GM12878 (cell line): ENCODE data around the gene DMD. TPM values are rescaled to one million over a fixed set of nuclear protein-coding genes. Genes with fewer than 3 reads are reported as not detected.

Source experiments
- ATAC-seq: fragments of 200-7000 bp; cut with Tn5 transposase; 3 replicates; pipeline ENCODE4 v1.9.1; 2020; ENCODE audit warnings: mild to moderate bottlenecking, moderate library complexity
- BruUV-seq: library from RNA; stranded (reverse); fragments of 400-500 nt; replicated peaks from 2 replicates; lab custom pipeline; 2021; lab: Mats Ljungman, UMichigan
- CTCF ChIA-PET: fragments of 300-600 bp; sonication (Branson Sonifier 250); formaldehyde crosslinking; extraction: SDS; loops from one replicate; lab custom pipeline; 2021; ENCODE audit warnings: inconsistent platforms; lab: Yijun Ruan, JAX
- POLR2A ChIA-PET: fragments of 350-600 bp; formaldehyde crosslinking; extraction: SDS; loops from one replicate; lab custom pipeline; 2021; ENCODE audit warnings: inconsistent platforms; lab: Charles Lee
- RAD21 ChIA-PET: fragments of 300-600 bp; sonication (Branson Sonifier 250); formaldehyde crosslinking; loops from one replicate; lab custom pipeline; 2023; ENCODE audit warnings: antibody characterized with exemption; ENCODE audit not compliant: unreplicated experiment; lab: Charles Lee
- SMC1A ChIA-PET: fragments of 300-600 bp; sonication (Branson Sonifier 250); formaldehyde crosslinking; loops from one replicate; lab custom pipeline; 2023; ENCODE audit not compliant: unreplicated experiment, uncharacterized antibody; lab: Charles Lee
- DNase-seq: peaks from one replicate; pipeline ENCODE4 v3.0.0-alpha.2; 2011; ENCODE audit warnings: low read depth, low spot score
- FAIRE-seq: peaks from 3 replicates; lab custom pipeline; 2011; peaks lifted over from hg19 to GRCh38; lab: Jason Lieb, UNC
- H2AFZ ChIP-seq: 2 replicates; pipeline ENCODE4 v1.6.0; 2011; ENCODE audit warnings: low read depth, low read length, control low read depth; ENCODE audit not compliant: control insufficient read depth
- H3K27ac ChIP-seq: 2 replicates; pipeline ENCODE4 v1.5.1; 2011; ENCODE audit warnings: control low read depth; ENCODE audit not compliant: control insufficient read depth, insufficient read depth
- H3K27me3 ChIP-seq, 2 experiments: replicated peaks in 1 of 2; 2 replicates each; pipeline versions ENCODE4 v1.6.0 to v1.6.1; 2011; ENCODE audit warnings: low read length in 1 of 2; ENCODE audit not compliant: control insufficient read depth in 2 of 2, insufficient read depth in 2 of 2
- H3K36me3 ChIP-seq, 2 experiments: 2 replicates each; pipeline ENCODE4 v1.5.1; 2011; ENCODE audit warnings: low read length in 1 of 2; ENCODE audit not compliant: control insufficient read depth in 2 of 2, insufficient read depth in 2 of 2
- H3K4me1 ChIP-seq: 2 replicates; pipeline ENCODE4 v1.6.1; 2011; ENCODE audit warnings: mild to moderate bottlenecking, low read length, moderate library complexity, mixed read lengths; ENCODE audit not compliant: control insufficient read depth, insufficient read depth
- H3K4me2 ChIP-seq: 2 replicates; pipeline ENCODE4 v1.6.0; 2011; ENCODE audit warnings: control low read depth; ENCODE audit not compliant: control insufficient read depth, insufficient read depth
- H3K4me3 ChIP-seq: fragments of 200-600 bp; sonication (generic); 2 replicates; pipeline ENCODE4 v1.5.1; 2016
- H3K79me2 ChIP-seq: 2 replicates; pipeline ENCODE4 v1.6.0; 2011; ENCODE audit warnings: low read length; ENCODE audit not compliant: control insufficient read depth, insufficient read depth
- H3K9ac ChIP-seq: 2 replicates; pipeline ENCODE4 v1.8.0; 2011; ENCODE audit warnings: low read length, control low read depth, mixed read lengths; ENCODE audit not compliant: control insufficient read depth, insufficient read depth
- H3K9me3 ChIP-seq: replicated peaks from 3 replicates; pipeline ENCODE4 v1.5.1; 2011; ENCODE audit warnings: mild to moderate bottlenecking, low read length; ENCODE audit not compliant: control insufficient read depth, insufficient read depth
- H4K20me1 ChIP-seq: 2 replicates; pipeline ENCODE4 v1.6.0; 2011; ENCODE audit not compliant: control insufficient read depth, insufficient read depth
- ATF7 ChIP-seq: fragments of 450-650 bp; IDR thresholded peaks from 2 replicates; pipeline ENCODE4 v1.6.1; 2016; ENCODE audit warnings: low read depth, mild to moderate bottlenecking
- BMI1 ChIP-seq: fragments of 450-650 bp; IDR thresholded peaks from 2 replicates; pipeline ENCODE4 v1.6.1; 2016; ENCODE audit warnings: mild to moderate bottlenecking, moderate library complexity, borderline replicate concordance
- EP300 ChIP-seq, 2 experiments: fragments of 150-350 bp in 1 of 2; IDR thresholded peaks; 2 replicates each; pipeline ENCODE4 v1.6.1; 2011 to 2012; ENCODE audit warnings: low read depth in 2 of 2, low read length in 2 of 2, borderline replicate concordance in 1 of 2, improper control_type of control experiment in 1 of 2, inconsistent platforms in 1 of 2; ENCODE audit not compliant: control insufficient read depth in 1 of 2
- IKZF1 ChIP-seq: fragments of 450-650 bp; conservative IDR thresholded peaks from 2 replicates; pipeline ENCODE4 v1.6.1; 2017; ENCODE audit warnings: antibody characterized with exemption, mild to moderate bottlenecking
- IKZF2 ChIP-seq, 2 experiments: fragments of 450-650 bp; IDR thresholded peaks; 2 replicates each; pipeline ENCODE4 v1.6.1; 2017; ENCODE audit warnings: mild to moderate bottlenecking in 2 of 2, moderate library complexity in 2 of 2
- JUNB ChIP-seq: IDR thresholded peaks from 2 replicates; pipeline ENCODE4 v1.6.1; 2016; ENCODE audit warnings: antibody characterized with exemption, mild to moderate bottlenecking
- MTA2 ChIP-seq: fragments of 450-650 bp; IDR thresholded peaks from 2 replicates; pipeline ENCODE4 v1.6.1; 2016; ENCODE audit warnings: low read depth, mild to moderate bottlenecking, moderate library complexity
- NFYA ChIP-seq: IDR thresholded peaks from 2 replicates; pipeline ENCODE4 v1.6.1; 2011; ENCODE audit warnings: low read depth, mild to moderate bottlenecking, low read length, improper control_type of control experiment, borderline replicate concordance
- POLR2A ChIP-seq: IDR thresholded peaks from 2 replicates; pipeline ENCODE4 v1.6.1; 2011; ENCODE audit warnings: low read depth, mild to moderate bottlenecking, low read length
- POU2F2 ChIP-seq: IDR thresholded peaks from 3 replicates; pipeline ENCODE4 v1.6.1; 2011; ENCODE audit warnings: low read depth, mild to moderate bottlenecking, low read length, borderline replicate concordance
- RAD21 ChIP-seq: IDR thresholded peaks from 2 replicates; pipeline ENCODE4 v1.6.1; 2011; ENCODE audit warnings: mild to moderate bottlenecking, low read depth, low read length, moderate library complexity; ENCODE audit not compliant: insufficient read depth
- SMC3 ChIP-seq: IDR thresholded peaks from 2 replicates; pipeline ENCODE4 v1.6.1; 2011; ENCODE audit warnings: low read length, improper control_type of control experiment, borderline replicate concordance
- SPI1 ChIP-seq: IDR thresholded peaks from 2 replicates; pipeline ENCODE4 v1.6.1; 2011; ENCODE audit warnings: low read depth, mild to moderate bottlenecking, low read length, moderate library complexity, borderline replicate concordance; ENCODE audit not compliant: insufficient read depth
- TAF1 ChIP-seq: IDR thresholded peaks from 2 replicates; pipeline ENCODE4 v1.6.1; 2011; ENCODE audit warnings: mild to moderate bottlenecking, low read depth, low read length, borderline replicate concordance
- TBL1XR1 ChIP-seq: IDR thresholded peaks from 2 replicates; pipeline ENCODE4 v1.6.1; 2012; ENCODE audit warnings: low read depth, low read length, improper control_type of control experiment
- WGBS: methylation state at CpG from one replicate; pipeline ENCODE4 v1.1.6; 2016; ENCODE audit warnings: low lambda C conversion rate; ENCODE audit not compliant: insufficient replicate concordance, insufficient coverage; ENCODE audit errors: missing lambda C conversion rate; 5-methylcytosine and 5-hydroxymethylcytosine counted together
- in situ Hi-C: fragments of 300-500 bp; cut with MboI; formaldehyde crosslinking; loops from 9 replicates; pipeline ENCODE4 v1.14.3; 2018; ENCODE audit warnings: mixed read lengths
- intact Hi-C: fragments of 100-400 bp; cut with micrococcal nuclease; formaldehyde crosslinking; loops from one replicate; pipeline ENCODE4 v1.14.2; 2022; ENCODE audit not compliant: unreplicated experiment
- polyA plus RNA-seq, 11 experiments: library from polyadenylated mRNA; depleted of rRNA in 4 of 11; unstranded in 6 of 11; stranded (reverse) in 5 of 11; fragments of >200 nt; fragmentation: Nextera tagmentation in 4 of 11; fragmentation: Illumina TruSeq in 1 of 11; extraction: Ambion mirVana in 4 of 11; extraction: Trizol in 1 of 11; gene quantifications; 1 replicate in 1 of 11; 2 replicates in 10 of 11; pipeline versions ENCODE4 v1.2.1 to v1.2.3, GENCODE V29; 2011 to 2016; ENCODE audit warnings: inconsistent platforms in 2 of 11, missing spikeins in 2 of 11, low read depth in 1 of 11
- total RNA-seq, 4 experiments: library from RNA; depleted of rRNA in 3 of 4; stranded (reverse); fragments of >200 nt in 3 of 4; fragmentation: Illumina TruSeq in 1 of 4; extraction: Trizol in 1 of 4; gene quantifications; 2 replicates each; pipeline versions ENCODE4 v1.2.1 to v1.2.3, GENCODE V29; 2013 to 2021
- TF ChIP-seq, protein P1 (sequence below): fragments of 450-650 bp; IDR thresholded peaks from 2 replicates; pipeline ENCODE4 v1.6.1; 2017; ENCODE audit warnings: low read depth, mild to moderate bottlenecking, moderate library complexity

Gene DMD
- total and polyA plus RNA-seq, 10 of the 15 experiments (the other 5 are each of a cell fraction or from before 2014, with no cell fraction given): 1.4 to 24.3 (median 4.3) TPM

GRCh38 chrX:31279359-31279758 lies 1932.0 kb downstream of the DMD start:
- ChIA-PET POLR2A (interaction anchor here (1.2 kb wide), 1 partner anchor 56 kb away, joined by 3 read pairs; no protein-coding TSS in a partner anchor), CTCF (interaction anchor here (1.0 to 4.6 kb wide), 9 partner anchors 8 to 543 kb away, joined by 3 to 21 read pairs (median 4); no protein-coding TSS in a partner anchor), RAD21 (interaction anchor here (1.4 to 2.1 kb wide), 3 partner anchors 50 to 377 kb away, joined by 4 to 11 read pairs (median 5); no protein-coding TSS in a partner anchor), SMC1A (interaction anchor here (0.5 to 3.3 kb wide), 8 partner anchors 14 to 377 kb away, joined by 3 to 21 read pairs (median 6); no protein-coding TSS in a partner anchor)
- H2AFZ ChIP-seq: no peak overlapping the region
- intact Hi-C loops: no loop called here
- no peak overlapping the region for H3K4me2 ChIP-seq
- H4K20me1 ChIP-seq: no peaks in the 10 kb centered on the region
- no peak overlapping the region for H3K4me3 ChIP-seq
- no peak overlapping the region for H3K27ac ChIP-seq
- DNase-seq: no peak
- no peaks in the 10 kb centered on the region for H3K79me2 ChIP-seq
- no peaks in the 10 kb centered on the region for H3K27me3 ChIP-seq
- H3K9me3 ChIP-seq: no peaks in the 10 kb centered on the region
- in situ Hi-C loops: no loop called here
- TF ChIP-seq RAD21: 0 out of 2 replicates have a peak, but pooled peaks have one; percentile 9
- TF ChIP-seq SMC3: peak; percentile 16; the same call in 1 of the 2 replicates
- TF ChIP-seq TBL1XR1: no peak
- no peak for TF ChIP-seq POLR2A
- no peak for FAIRE-seq
- no peak overlapping the region for H3K9ac ChIP-seq
- ATAC-seq: peak; percentile 41
- WGBS: 74% methylated on average over 2 of the region's 2 CpGs
- BruUV-seq: no TSS peak
- H3K36me3 ChIP-seq: no peaks in the 10 kb centered on the region
- no peaks in the 10 kb centered on the region for H3K4me1 ChIP-seq

DNA sequence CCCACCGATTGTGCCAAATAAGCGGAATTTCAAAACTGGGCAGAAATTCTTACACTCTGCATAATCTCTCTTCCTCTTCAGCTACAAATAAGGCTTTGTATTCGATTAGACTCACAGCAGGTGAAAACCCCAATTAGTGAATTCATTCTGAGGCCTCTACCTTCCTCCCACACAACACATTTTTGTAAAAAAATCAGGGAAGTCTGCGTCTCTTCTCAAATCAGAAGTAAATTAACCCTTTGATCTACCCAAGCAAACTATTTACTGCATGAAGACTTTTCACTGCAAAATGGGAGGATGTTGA lies 1938.9 kb downstream of the DMD start:
- Histone ChIP-seq H3K4me1 (no peaks in the 10 kb centered on the region), H3K79me2 (no peaks in the 10 kb centered on the region), H3K9ac (no peak overlapping the region), H3K4me2 (peak overlapping the region; percentile 11; the same call in 1 of the 2 replicates), H3K27me3 (0 out of 4 replicates have a peak, but pooled peaks cover 0 to 2% of the 10 kb centered on the region in 2 experiments), H2AFZ (peak overlapping the region; percentile 62), H3K9me3 (no peaks in the 10 kb centered on the region), H3K4me3 (no peak overlapping the region), H3K36me3 (no peaks in the 10 kb centered on the region), H3K27ac (no peak overlapping the region), H4K20me1 (no peaks in the 10 kb centered on the region)
- CTCF ChIA-PET: interaction anchor here (0.8 to 3.5 kb wide), 10 partner anchors 10 to 387 kb away, joined by 3 to 20 read pairs (median 4); no protein-coding TSS in a partner anchor
- SMC1A ChIA-PET: interaction anchor here (0.7 to 4.8 kb wide), 11 partner anchors 9 to 384 kb away, joined by 3 to 38 read pairs (median 5); no protein-coding TSS in a partner anchor
- POLR2A ChIA-PET: interaction anchor here (0.9 kb wide), 1 partner anchor 44 kb away, joined by 4 read pairs; no protein-coding TSS in a partner anchor
- no peak for FAIRE-seq
- in situ Hi-C loops: no loop called here
- no TSS peak for BruUV-seq
- DNase-seq: no peak
- 4% methylated on average over 4 of the region's 4 CpGs for WGBS
- intact Hi-C loops: no loop called here
- peak; percentile 78 for ATAC-seq
- RAD21 ChIA-PET: interaction anchor here (0.5 to 2.0 kb wide), 12 partner anchors 8 to 383 kb away, joined by 3 to 6 read pairs (median 4); no protein-coding TSS in a partner anchor
- peak; percentile 22; the same call in 1 of the 2 replicates for TF ChIP-seq SPI1
- peak; percentile 59 to 60; a peak in 3 of 4 replicates for TF ChIP-seq IKZF2 (IDR thresholded peaks at IDR 0.05)
- peak; percentile 85 for TF ChIP-seq MTA2
- peak; percentile 32; the same call in 1 of the 2 replicates for TF ChIP-seq BMI1
- TF ChIP-seq ATF7: 0 out of 2 replicates have a peak, but pooled peaks have one; percentile 14
- TF ChIP-seq EP300 (IDR thresholded peaks at IDR 0.05; ENCODE audit: borderline replicate concordance in 1 of 2, control insufficient read depth in 1 of 2, low read depth in 2 of 2, low read length in 2 of 2): 0 out of 4 replicates have a peak, but pooled peaks of 1 of the 2 experiments have one; percentile 23
- TF ChIP-seq NFYA: no peak
- TF ChIP-seq IKZF1: peak; percentile 49; the same call in 1 of the 2 replicates
- TF ChIP-seq TAF1: no peak
- TF ChIP-seq POU2F2: no peak
- 0 out of 2 replicates have a peak, but pooled peaks have one; percentile 12 for TF ChIP-seq JUNB
- TF ChIP-seq, protein P1, sequence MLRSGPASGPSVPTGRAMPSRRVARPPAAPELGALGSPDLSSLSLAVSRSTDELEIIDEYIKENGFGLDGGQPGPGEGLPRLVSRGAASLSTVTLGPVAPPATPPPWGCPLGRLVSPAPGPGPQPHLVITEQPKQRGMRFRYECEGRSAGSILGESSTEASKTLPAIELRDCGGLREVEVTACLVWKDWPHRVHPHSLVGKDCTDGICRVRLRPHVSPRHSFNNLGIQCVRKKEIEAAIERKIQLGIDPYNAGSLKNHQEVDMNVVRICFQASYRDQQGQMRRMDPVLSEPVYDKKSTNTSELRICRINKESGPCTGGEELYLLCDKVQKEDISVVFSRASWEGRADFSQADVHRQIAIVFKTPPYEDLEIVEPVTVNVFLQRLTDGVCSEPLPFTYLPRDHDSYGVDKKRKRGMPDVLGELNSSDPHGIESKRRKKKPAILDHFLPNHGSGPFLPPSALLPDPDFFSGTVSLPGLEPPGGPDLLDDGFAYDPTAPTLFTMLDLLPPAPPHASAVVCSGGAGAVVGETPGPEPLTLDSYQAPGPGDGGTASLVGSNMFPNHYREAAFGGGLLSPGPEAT: peak; percentile 32; the same call in 1 of the 2 replicates
